DOHH2 (cell line): ENCODE data around the gene WFDC9.
"Not testable (repeated sequence)": the region's sequence is repeated elsewhere in the genome, so short reads cannot be mapped to it uniquely, and the experiment has no call there.

Experiments
- H3F3A ChIP-seq: fragments of 200-600 bp; sonication (generic), shearing (Covaris generic); 2 replicates; pipeline ENCODE4 v1.6.0; 2016; ENCODE audit warnings: antibody characterized with exemption, mild to moderate bottlenecking; ENCODE audit not compliant: control insufficient read depth, insufficient read depth
- H3K27ac ChIP-seq: fragments of 200-600 bp; sonication (generic); 2 replicates; pipeline ENCODE4 v1.5.1; 2014; ENCODE audit warnings: low read depth, mild to moderate bottlenecking, low read length, moderate library complexity
- H3K27me3 ChIP-seq: fragments of 200-600 bp; sonication (generic); 2 replicates; pipeline ENCODE4 v1.6.1; 2014; ENCODE audit warnings: mild to moderate bottlenecking, low read length, mixed read lengths; ENCODE audit not compliant: control insufficient read depth
- H3K36me3 ChIP-seq: fragments of 200-600 bp; sonication (generic); 2 replicates; pipeline ENCODE4 v1.6.1; 2014; ENCODE audit warnings: mild to moderate bottlenecking, low read length, moderate library complexity, mixed read lengths; ENCODE audit not compliant: control insufficient read depth
- H3K4me1 ChIP-seq: fragments of 200-600 bp; sonication (generic); 2 replicates; pipeline ENCODE4 v1.6.1; 2014; ENCODE audit warnings: mild to moderate bottlenecking, low read length, mixed read lengths; ENCODE audit not compliant: control insufficient read depth
- H3K4me2 ChIP-seq: fragments of 200-600 bp; sonication (generic); 2 replicates; pipeline ENCODE4 v1.6.0; 2014; ENCODE audit warnings: mild to moderate bottlenecking, low read length, moderate library complexity
- H3K4me3 ChIP-seq: fragments of 200-600 bp; sonication (generic); 2 replicates; pipeline ENCODE4 v1.5.1; 2014; ENCODE audit warnings: mild to moderate bottlenecking, low read length, mixed read lengths
- H3K79me2 ChIP-seq: fragments of 200-600 bp; sonication (generic); 2 replicates; pipeline ENCODE4 v1.6.1; 2014; ENCODE audit warnings: mild to moderate bottlenecking, low read length, mixed read lengths; ENCODE audit not compliant: control insufficient read depth
- H3K9me2 ChIP-seq: fragments of 200-600 bp; sonication (generic); replicated peaks from 2 replicates; pipeline ENCODE4 v1.6.1; 2014; ENCODE audit warnings: mild to moderate bottlenecking, low read length, mixed read lengths; ENCODE audit not compliant: control insufficient read depth
- H3K9me3 ChIP-seq: fragments of 200-600 bp; sonication (generic); 2 replicates; pipeline ENCODE4 v1.6.1; 2014; ENCODE audit warnings: antibody characterized with exemption, low read length, mixed read lengths; ENCODE audit not compliant: control insufficient read depth, insufficient read depth
- H4K20me1 ChIP-seq: fragments of 200-600 bp; sonication (generic); 2 replicates; pipeline ENCODE4 v1.6.0; 2014; ENCODE audit warnings: low read depth, mild to moderate bottlenecking, antibody characterized with exemption, low read length, moderate library complexity; ENCODE audit not compliant: control insufficient read depth, insufficient read depth
- CTCF ChIP-seq: fragments of 200-600 bp; sonication (generic); IDR thresholded peaks from one replicate; pipeline ENCODE4 v1.5.1; 2014; ENCODE audit warnings: antibody characterized with exemption, mild to moderate bottlenecking, low read depth, low read length; ENCODE audit not compliant: poor library complexity, severe bottlenecking
- EZH2phosphoT487 ChIP-seq: fragments of 200-600 bp; sonication (generic); IDR thresholded peaks from 2 replicates; pipeline ENCODE4 v1.6.1; 2017; ENCODE audit warnings: borderline replicate concordance, mild to moderate bottlenecking, antibody characterized with exemption, low read length, moderate library complexity, mixed read lengths

Gene WFDC9

GRCh38 chr20:45670139-45670538 lies 39.1 kb upstream of the WFDC9 start, which contains the start of gene WFDC11:
TSS of gene WFDC11 (minus strand) at chr20:45670239. CDS start at chr20:45650600, 19,639 bp downstream.
- TF ChIP-seq EZH2phosphoT487 (no peak), CTCF (no peak)
- H3F3A ChIP-seq, result no peaks in the 10 kb centered on the region
- no peaks in the 10 kb centered on the region for H4K20me1 ChIP-seq
- no peaks in the 10 kb centered on the region for H3K36me3 ChIP-seq
- H3K4me1 ChIP-seq, result no peaks in the 10 kb centered on the region
- no peak within 1 kb of the TSS for H3K27ac ChIP-seq
- no peaks in the 10 kb centered on the region for H3K27me3 ChIP-seq
- no peak within 1 kb of the TSS for H3K4me2 ChIP-seq
- H3K4me3 ChIP-seq, result no peak within 1 kb of the TSS
- H3K79me2 ChIP-seq, result no peaks in the 10 kb centered on the region
- H3K9me3 ChIP-seq, result no peaks in the 10 kb centered on the region
- no peaks in the 10 kb centered on the region for H3K9me2 ChIP-seq

- not testable (repeated sequence) for H3K79me2 ChIP-seq, H3K4me1 ChIP-seq, H3K9me3 ChIP-seq
These were observed 26.0 kb upstream of the WFDC9 start for GRCh38 chr20:45657038-45657437.

GRCh38 chr20:45651726-45652125 lies 20.6 kb upstream of the WFDC9 start:
- H3K4me3 ChIP-seq, H3K4me1 ChIP-seq, H3K27ac ChIP-seq, H3K9me3 ChIP-seq, H3K36me3 ChIP-seq, H3K4me2 ChIP-seq, H3K79me2 ChIP-seq, H3K9me2 ChIP-seq, H3K27me3 ChIP-seq, H3F3A ChIP-seq, H4K20me1 ChIP-seq: not testable (repeated sequence)

More at GRCh38 chr20:45657038-45657437, 26.0 kb upstream of the WFDC9 start:
- H3K4me2 ChIP-seq, H3K9me2 ChIP-seq, H3K27me3 ChIP-seq, H3K4me3 ChIP-seq, H3F3A ChIP-seq, H4K20me1 ChIP-seq, H3K36me3 ChIP-seq, H3K27ac ChIP-seq: not testable (repeated sequence)

- no peaks in the 10 kb centered on the region for H3K4me1 ChIP-seq
- H3K27ac ChIP-seq, result no peak overlapping the region
- H3K4me3 ChIP-seq, result no peak overlapping the region
- no peak for TF ChIP-seq EZH2phosphoT487
- no peak for TF ChIP-seq CTCF
- no peaks in the 10 kb centered on the region for H3K9me3 ChIP-seq
- no peaks in the 10 kb centered on the region for H3K9me2 ChIP-seq
- H3K36me3 ChIP-seq, result no peaks in the 10 kb centered on the region
- no peaks in the 10 kb centered on the region for H3K79me2 ChIP-seq
- no peak overlapping the region for H3K4me2 ChIP-seq
- H3K27me3 ChIP-seq, result no peaks in the 10 kb centered on the region
- H4K20me1 ChIP-seq, result no peaks in the 10 kb centered on the region
- no peaks in the 10 kb centered on the region for H3F3A ChIP-seq
These were observed 18.3 kb upstream of the WFDC9 start for GRCh38 chr20:45649312-45649863.
